Kidney (tissue), 22 donors: ENCODE results near the gene STKLD1. TPM values are rescaled to one million over a fixed set of nuclear protein-coding genes. Genes with fewer than 3 reads are reported as not detected.
A peak's percentile ranks its signal among the peaks of the same experiment; 100 is the strongest.
"Not testable (repeated sequence)": the region's sequence is repeated elsewhere in the genome, so short reads cannot be mapped to it uniquely, and the experiment has no call there.

Source experiments
- DNase-seq, 5 donors: peaks; one replicate each; pipeline ENCODE4 v3.0.0-alpha.2; 2013 to 2020
- FAIRE-seq: peaks from 2 replicates; lab custom pipeline; 2012; peaks lifted over from hg19 to GRCh38; lab: Jason Lieb, UNC
- H3K27ac ChIP-seq, 2 donors: one replicate each; pipeline ENCODE4 v1.7.0; 2013; ENCODE audit warnings: low read depth in 2 of 2, low read length in 2 of 2, inconsistent platforms in 1 of 2
- H3K27me3 ChIP-seq: one replicate; pipeline ENCODE4 v1.7.1; 2013; ENCODE audit warnings: low read length, inconsistent platforms; ENCODE audit not compliant: control insufficient read depth, insufficient read depth
- H3K36me3 ChIP-seq, 3 donors: one replicate each; pipeline versions ENCODE4 v1.7.0 to v1.7.1; 2013; ENCODE audit warnings: low read length in 3 of 3, control low read depth in 1 of 3, inconsistent platforms in 1 of 3; ENCODE audit not compliant: insufficient read depth in 3 of 3, control insufficient read depth in 2 of 3
- H3K4me1 ChIP-seq, 3 donors: one replicate each; pipeline versions ENCODE4 v1.7.0 to v1.7.1; 2013; ENCODE audit warnings: low read length in 3 of 3, inconsistent platforms in 1 of 3, low read depth in 1 of 3; ENCODE audit not compliant: control insufficient read depth in 2 of 3, insufficient read depth in 2 of 3
- H3K4me3 ChIP-seq, 3 donors: one replicate each; pipeline versions ENCODE4 v1.7.0 to v1.8.1; 2013; ENCODE audit warnings: low read length in 3 of 3, control low read depth in 1 of 3, inconsistent platforms in 1 of 3
- H3K9ac ChIP-seq, 3 donors: one replicate each; pipeline versions ENCODE4 v1.7.0 to v1.7.1; 2013; ENCODE audit warnings: low read length in 3 of 3, control low read depth in 1 of 3, inconsistent platforms in 1 of 3
- H3K9me3 ChIP-seq, 3 donors: one replicate each; pipeline versions ENCODE4 v1.7.0 to v1.7.1; 2013; ENCODE audit warnings: low read length in 3 of 3, control low read depth in 1 of 3, inconsistent platforms in 1 of 3; ENCODE audit not compliant: control insufficient read depth in 2 of 3, insufficient read depth in 1 of 3
- CTCF ChIP-seq: IDR thresholded peaks from 3 replicates; pipeline ENCODE4 v1.5.1; 2012; ENCODE audit warnings: mild to moderate bottlenecking, moderate library complexity, borderline replicate concordance; ENCODE audit not compliant: insufficient read depth; ENCODE audit errors: extremely low read depth
- intact Hi-C: fragments of 100-400 bp; cut with DNase I; formaldehyde crosslinking; loops from one replicate; pipeline ENCODE4 v1.11.1; 2022
- long read RNA-seq, 10 donors: library from polyadenylated mRNA in 1 of 10; unstranded in 1 of 10; transcript quantifications; one replicate each; pipeline ENCODE4 v2.0.0 and lab custom pipeline, GENCODE V29; 2021 to 2026
- polyA plus RNA-seq: library from polyadenylated mRNA; stranded (reverse); fragments of 350-450 nt; fragmentation: Illumina TruSeq; extraction: RNeasy Lipid Tissue Mini Kit (QIAGEN cat#74804); gene quantifications from one replicate; pipeline ENCODE4 v1.2.3, GENCODE V29; 2014; ENCODE audit warnings: low read depth, low replicate concordance; ENCODE audit not compliant: insufficient read depth
- total RNA-seq: library from RNA; stranded (reverse); fragmentation: NEBNext Ultra II Directional; extraction: Animal tissue kit (Norgen Biotek cat#: 25700); gene quantifications from one replicate; pipeline ENCODE4 v1.2.1, GENCODE V29; 2021
- donor health status: control.
- donor health status: control.
- donor health status: control.
- donor health status: control.
- donor health status: control.
- donor health status: DM: yes; HTN: yes; CAD: no.
- donor health status: Normal renal cell carcinoma (clear cell type).

STKLD1 gene
- total RNA-seq (1.9 TPM), polyA plus RNA-seq (4.0 TPM)
- long read RNA-seq, donor 1, partial matches to known transcripts = 0 of 1 reads
- long read RNA-seq, donor 1, other reads (novel, unspliced or antisense) = 0 of 1 reads
- long read RNA-seq, donor 2 = 0 reads
- long read RNA-seq, donor 3, partial matches to known transcripts = 29 of 40 reads
- long read RNA-seq, donor 3, other reads (novel, unspliced or antisense) = 11 of 40 reads
- long read RNA-seq, donor 4 = 0 reads
- long read RNA-seq, donor 5 = 0 reads
- long read RNA-seq, donor 6 = 0 reads
- long read RNA-seq, donor 7, partial matches to known transcripts = 0 of 1 reads
- long read RNA-seq, donor 7, other reads (novel, unspliced or antisense) = 1 of 1 reads
- long read RNA-seq, donor 8 = 0 reads
- long read RNA-seq, donor 9, partial matches to known transcripts = 0 of 2 reads
- long read RNA-seq, donor 9, other reads (novel, unspliced or antisense) = 0 of 2 reads
- long read RNA-seq, donor 10 = 0 reads

GRCh38 chr9:133375724-133376654, at the start of gene STKLD1, which contains the start of gene SURF4:
STKLD1 (plus strand) TSS chr9:133376366; CDS start chr9:133376474, 108 bp downstream.
SURF4 (minus strand) TSS chr9:133376060; CDS start chr9:133375969, 91 bp downstream.
- DNase-seq (peak; percentile 97 to 99 (median 98)), FAIRE-seq (no peak)
- no peak for TF ChIP-seq CTCF
- Histone ChIP-seq H3K36me3 (peaks cover 0 to 6% (median 2%) of the 10 kb centered on the region in 3 donors), H3K27ac (peak within 1 kb of the TSS; percentile 77 to 89), H3K4me3 (peak within 1 kb of the TSS; percentile 77 to 95 (median 87)), H3K9ac (peak within 1 kb of the TSS; percentile 79 to 98 (median 92)), H3K27me3 (no peaks in the 10 kb centered on the region), H3K9me3 (peaks cover 0 to 3% (median 0%) of the 10 kb centered on the region in 3 donors), H3K4me1 (peaks cover 0 to 23% (median 14%) of the 10 kb centered on the region in 3 donors)
- intact Hi-C loops = no loop called here

GRCh38 chr9:133327021-133327420, 49.1 kb upstream of the STKLD1 start:
- H3K27me3 ChIP-seq, DNase-seq, H3K4me3 ChIP-seq, H3K9ac ChIP-seq, H3K27ac ChIP-seq, H3K4me1 ChIP-seq, H3K9me3 ChIP-seq, intact Hi-C loops, H3K36me3 ChIP-seq, FAIRE-seq: not testable (repeated sequence)

GRCh38 chr9:133327834-133328484, 48.2 kb upstream of the STKLD1 start:
- FAIRE-seq (no peak), DNase-seq (peak in 2 of 5 donors; percentile 34 to 41)
- intact Hi-C loops = no loop called here
- H3K9ac ChIP-seq = no peak overlapping the region
- H3K4me3 ChIP-seq = no peak overlapping the region
- no peaks in the 10 kb centered on the region for H3K27me3 ChIP-seq
- H3K9me3 ChIP-seq = no peaks in the 10 kb centered on the region
- H3K4me1 ChIP-seq = peaks cover 0 to 3% (median 0%) of the 10 kb centered on the region in 3 donors
- H3K36me3 ChIP-seq = peaks cover 0 to 10% (median 9%) of the 10 kb centered on the region in 3 donors
- no peak for TF ChIP-seq CTCF
- no peak overlapping the region for H3K27ac ChIP-seq
